KBM-7 (cell line): ENCODE results near the gene AKAP7.
A peak's percentile ranks its signal among the peaks of the same experiment; 100 is the strongest.
"Not testable (repeated sequence)": the region's sequence is repeated elsewhere in the genome, so short reads cannot be mapped to it uniquely, and the experiment has no call there.

ENCODE experiments used
- DNase-seq: peaks from one replicate; pipeline ENCODE4 v3.0.0-alpha.2; 2015
- in situ Hi-C: fragments of 300-500 bp; cut with MboI; formaldehyde crosslinking; loops from 2 replicates; pipeline ENCODE4 v1.14.3; 2020; ENCODE audit warnings: low sequenced_read_pairs, low pct_unique_long_range_greater_than_20kb, mixed read lengths

AKAP7 gene

DNA sequence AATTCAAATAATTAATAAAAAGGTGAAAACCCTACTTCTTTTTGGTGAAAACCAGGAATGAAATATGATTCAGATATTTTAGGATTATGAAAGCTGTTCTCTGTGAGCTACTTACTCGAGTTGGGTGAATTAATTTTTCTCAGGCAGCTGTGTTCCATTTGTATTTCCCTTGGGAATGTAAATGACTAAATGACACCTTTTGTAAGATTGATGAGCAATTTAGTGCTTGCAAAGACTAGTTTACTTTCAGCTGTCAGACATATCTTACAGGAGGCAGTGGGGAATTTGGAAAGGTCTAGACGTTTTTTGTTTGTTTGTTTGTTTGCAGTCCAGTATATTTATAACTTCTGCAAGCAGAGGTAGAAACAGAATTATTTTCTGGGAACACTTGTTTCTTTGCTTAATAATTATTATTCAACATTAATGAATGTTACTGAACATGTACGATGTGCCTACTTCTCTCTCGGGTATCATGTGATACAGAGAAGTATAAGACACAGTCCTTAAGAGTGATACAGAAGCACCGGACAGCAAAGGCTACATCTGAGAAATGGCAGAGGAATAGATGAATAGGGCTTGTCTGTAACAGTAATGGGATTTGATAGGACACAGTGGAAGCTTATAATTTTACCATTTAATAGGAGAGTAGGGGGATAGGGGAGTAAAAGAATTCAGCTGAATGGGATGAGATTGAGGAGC is 91.3 kb downstream of the AKAP7 start:
- in situ Hi-C loops, result no loop called here
- no peak for DNase-seq

DNA sequence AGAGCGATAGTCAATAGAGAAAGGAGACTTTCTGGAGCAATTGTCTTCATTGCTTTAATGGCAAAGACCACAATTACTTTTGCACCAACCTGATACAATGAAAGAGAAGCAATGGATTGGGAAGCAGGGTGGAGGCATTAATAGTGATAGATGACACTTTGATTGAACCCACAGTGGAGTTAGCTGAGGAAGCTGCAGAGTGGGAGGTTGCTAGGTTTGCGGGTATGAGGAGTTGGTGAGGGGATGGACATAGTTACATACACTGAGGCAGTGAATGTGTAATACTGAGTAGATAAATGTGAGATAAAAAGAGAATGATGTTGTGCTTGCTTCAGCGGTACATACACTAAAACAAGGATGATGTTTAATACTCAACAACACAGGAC is 91.9 kb downstream of the AKAP7 start:
- DNase-seq, result no peak
- in situ Hi-C loops, result no loop called here

DNA sequence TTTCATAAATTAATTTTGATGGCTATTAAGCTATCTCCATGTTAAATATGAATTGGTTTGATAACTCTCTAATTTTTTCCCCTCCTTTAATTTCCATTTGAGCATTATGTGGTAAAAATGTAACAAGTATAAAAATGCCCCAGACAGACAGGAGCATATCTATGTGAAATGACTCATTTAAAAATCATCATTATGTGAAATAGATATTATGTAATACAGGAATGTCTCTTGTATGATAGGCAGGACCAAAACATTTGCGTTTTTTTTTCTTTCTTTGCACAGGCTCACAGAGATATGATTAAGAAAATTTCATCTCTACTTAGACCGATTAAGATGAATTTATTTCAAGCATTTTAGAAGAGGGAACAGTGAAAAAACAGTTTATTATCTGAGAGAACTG is 95.8 kb downstream of the AKAP7 start:
- in situ Hi-C loops, result no loop called here
- no peak for DNase-seq

DNA sequence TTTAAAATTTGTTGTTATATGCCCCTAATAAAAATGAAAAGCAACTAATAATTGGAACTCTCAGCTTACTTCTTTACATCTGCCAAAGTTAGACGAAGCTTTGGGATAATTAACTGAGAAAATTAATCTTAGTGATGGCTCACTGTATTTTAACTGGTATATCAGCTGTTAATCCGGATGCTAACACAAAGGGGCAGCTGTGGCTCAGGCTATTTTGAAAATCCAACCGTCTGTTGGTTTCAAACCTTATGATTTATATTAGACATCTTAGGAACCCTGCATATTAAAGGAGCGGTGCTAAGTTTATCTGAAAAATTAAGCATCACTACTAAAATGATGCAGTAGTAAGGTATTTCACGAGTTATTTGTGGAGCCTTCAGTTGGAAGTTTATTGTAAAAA is 96.6 kb downstream of the AKAP7 start:
- DNase-seq, result no peak
- in situ Hi-C loops, result no loop called here

DNA sequence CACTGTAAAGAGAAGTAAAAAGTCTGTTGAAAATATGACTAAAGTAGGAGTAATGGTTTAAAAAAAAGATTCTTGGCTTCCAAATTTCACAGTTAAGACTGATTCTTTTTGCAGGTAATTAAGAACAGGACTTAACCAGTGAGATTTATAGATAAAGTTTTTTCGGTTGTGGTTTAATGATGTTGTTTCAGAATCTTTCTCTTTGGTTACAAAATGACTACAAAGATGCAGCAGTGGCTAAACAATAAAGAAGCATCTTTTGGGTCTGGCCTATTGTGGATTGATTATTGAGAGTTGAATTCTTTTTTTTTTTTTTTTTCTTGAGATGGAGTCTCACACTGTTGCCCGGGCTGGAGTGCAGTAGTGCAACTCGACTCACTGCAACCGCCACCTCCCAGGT is 109.7 kb downstream of the AKAP7 start:
- in situ Hi-C loops, result no loop called here
- no peak for DNase-seq

DNA sequence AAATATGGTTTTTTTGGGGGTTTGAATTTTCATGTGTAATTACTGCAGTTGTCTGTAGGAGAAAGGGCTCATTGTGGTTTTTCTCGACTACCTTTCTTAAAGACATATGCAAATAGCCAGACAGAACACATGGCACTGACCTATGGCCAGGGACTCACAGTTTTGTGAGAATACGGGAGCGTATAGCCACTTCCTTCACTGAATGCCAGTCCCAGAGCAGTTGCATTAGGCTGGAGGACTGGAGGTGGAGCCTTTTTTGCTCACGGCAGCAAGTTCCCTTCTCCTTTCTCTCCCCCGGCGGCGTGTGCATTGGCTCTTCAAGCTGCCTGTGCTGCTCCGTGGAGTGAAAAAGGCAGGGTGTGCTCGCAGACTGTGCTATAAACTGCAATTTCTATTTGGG is 114.9 kb downstream of the AKAP7 start:
- peak; percentile 87 for DNase-seq
- in situ Hi-C loops, result no loop called here

DNA sequence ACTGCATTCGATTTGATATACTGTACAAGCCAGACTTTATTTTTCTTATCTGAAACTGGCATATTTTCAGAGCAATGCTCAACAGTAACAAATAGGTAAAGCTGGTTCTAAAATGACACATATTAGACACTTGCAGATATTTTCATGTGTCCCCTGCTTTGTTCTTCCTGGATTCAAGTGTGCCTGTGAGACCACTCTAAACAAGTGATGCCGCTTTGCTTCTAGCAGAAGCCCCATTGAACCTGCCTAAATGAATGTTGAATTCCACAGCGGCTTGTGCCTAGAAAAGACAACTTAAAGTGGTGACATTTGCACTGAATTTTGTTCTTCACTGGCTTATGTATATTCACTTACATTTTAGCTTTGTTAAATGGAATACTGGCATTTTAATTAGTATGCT is 115.7 kb downstream of the AKAP7 start:
- in situ Hi-C loops, result no loop called here
- DNase-seq, result no peak

DNA sequence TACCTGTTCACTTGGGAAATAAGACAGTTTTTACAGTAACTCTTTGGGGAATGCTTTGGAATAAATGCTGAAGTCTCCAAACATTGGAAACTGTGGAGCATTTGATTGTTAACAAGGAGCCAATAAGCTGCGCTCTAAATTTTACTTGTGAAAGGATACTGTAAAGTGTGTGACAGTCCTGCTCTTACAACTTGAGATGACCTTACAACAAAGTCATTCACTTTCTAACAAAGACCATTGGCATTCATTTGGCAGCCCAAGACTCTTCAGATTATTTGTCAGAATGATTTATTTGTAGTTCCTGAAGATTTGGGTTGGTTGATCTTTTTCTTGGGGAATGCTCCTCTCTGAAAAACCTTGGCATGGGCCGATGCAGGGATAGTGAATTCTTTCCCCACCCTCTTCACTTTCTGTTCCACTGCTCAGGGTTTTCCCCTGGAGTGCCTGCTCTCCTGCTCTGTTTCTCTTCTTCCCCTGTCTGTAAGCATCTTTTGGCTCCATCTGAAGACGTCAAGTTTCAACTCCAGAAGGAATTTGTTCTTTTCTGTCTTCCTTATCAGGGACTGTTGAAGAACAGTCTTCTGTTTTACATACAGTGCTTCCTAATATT is 116.4 kb downstream of the AKAP7 start:
- DNase-seq, result no peak
- in situ Hi-C loops, result no loop called here

DNA sequence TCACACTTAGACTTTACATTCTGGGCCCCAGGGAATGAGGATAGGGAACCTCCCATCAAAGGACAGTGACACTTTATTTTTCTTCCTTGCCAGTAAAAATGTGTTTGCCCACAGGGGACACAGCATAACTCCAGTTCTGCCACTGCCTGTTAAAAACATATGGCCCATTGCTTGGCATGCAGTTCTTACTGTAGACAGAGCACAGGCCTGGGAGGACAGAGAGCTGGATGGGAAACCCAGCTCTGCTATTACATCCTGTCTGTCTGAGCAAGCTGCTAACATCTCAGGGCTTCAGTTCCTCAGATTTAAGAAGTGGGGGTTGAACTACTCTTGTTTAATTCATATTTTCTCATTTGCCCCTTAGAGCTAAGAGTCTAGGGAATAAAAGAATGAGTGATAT is 120.2 kb downstream of the AKAP7 start:
- no peak for DNase-seq
- in situ Hi-C loops, result no loop called here

DNA sequence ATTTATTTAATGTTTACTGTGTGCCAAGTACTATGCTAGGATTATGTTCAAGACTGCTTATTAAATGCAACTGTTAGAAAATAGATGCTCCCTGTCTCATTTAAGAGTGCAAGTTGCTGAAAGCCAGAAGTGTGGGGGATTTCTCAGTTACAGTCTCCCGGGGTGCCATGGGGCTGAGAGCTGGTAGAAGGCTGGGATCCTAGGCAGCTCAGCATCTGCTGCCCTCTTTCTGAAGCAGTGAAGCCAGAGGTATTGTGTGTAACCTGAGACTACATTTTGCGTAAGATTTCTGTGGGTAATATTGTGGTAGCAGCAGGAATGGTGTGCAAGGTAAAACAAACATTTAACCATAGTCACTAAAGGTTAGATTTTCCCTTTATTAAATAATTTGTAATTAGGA is 120.6 kb downstream of the AKAP7 start:
- in situ Hi-C loops, result no loop called here
- DNase-seq, result no peak

DNA sequence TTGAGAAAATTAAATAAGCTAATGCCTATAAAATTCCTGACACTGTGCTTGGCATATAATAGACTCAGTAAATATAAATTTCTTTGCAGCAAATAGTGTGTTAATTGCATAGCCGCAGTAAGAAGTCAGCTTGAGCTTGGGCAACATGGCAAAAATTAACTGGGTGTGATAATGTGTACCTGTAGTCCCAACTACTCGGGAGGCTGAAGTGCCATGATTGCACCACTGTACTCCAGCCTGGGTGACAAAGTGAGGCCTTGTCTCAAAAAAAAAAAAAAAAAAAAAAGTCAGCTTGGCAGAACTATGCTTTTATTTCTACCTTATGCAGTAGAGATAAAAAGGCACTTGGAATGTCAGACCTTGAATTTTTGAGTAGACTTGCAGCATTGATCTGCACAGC is 121.8 kb downstream of the AKAP7 start:
- no peak for DNase-seq
- in situ Hi-C loops, result no loop called here

DNA sequence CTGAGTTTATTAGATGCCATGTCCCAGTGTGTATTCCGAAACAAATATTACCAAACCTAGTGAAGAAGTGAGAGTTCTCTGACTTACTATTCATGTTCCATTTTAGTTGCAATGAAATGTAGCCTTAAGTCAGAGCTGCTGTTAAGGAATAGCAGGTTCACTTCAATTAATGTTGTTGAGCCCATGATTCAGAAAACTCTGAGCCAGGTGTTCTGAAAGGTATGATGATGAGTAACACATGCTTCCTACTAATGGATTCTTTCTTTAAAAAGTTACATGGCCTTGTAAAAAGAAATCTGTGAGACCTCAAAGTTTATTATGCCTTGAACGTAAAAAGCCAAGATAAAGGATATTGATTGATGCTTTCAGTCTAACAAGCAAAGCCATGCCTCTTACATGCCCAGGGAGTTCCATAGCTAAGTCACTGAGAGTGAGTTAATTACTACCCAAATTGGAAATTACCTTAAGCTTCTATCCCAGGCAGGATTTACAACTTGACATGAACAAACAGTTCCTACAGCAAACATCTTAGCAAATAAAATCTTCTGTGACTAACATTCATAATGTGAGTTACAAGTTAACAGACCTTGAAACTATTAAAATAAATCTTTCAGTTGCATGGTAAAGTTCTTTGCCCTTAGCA is 122.9 kb downstream of the AKAP7 start:
- DNase-seq, result no peak
- in situ Hi-C loops, result no loop called here

DNA sequence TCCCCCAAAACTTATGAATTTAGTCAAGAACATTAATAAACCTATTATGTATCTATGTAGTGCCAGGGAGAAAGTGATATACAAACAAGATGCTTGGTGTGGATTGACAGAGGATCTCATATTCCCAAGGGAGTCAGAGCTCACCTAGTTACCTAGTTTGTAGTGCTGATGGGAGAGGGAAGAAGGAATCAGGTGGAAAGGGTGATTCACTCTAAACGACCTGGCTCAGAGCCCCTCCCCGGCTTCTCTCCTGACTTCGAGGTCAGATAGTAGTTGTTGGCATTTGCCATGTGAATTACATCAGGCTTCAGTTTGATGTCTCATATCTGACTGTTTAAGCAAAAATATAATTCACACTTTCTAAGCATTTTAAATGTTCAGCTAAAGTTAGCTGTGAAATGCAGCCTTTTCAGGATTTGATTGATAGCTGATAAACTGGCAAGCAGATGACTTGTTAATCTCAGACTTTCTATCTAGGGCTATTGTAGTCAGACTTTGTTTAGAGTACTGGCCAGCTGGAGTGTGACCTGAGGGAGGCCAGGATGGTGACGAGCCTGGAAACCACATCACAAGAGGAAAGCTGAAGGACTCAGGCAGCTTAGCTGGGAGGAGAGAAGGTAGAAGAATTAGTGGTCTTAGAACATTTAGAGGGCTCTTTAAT is 123.7 kb downstream of the AKAP7 start:
- in situ Hi-C loops, result no loop called here
- no peak for DNase-seq

DNA sequence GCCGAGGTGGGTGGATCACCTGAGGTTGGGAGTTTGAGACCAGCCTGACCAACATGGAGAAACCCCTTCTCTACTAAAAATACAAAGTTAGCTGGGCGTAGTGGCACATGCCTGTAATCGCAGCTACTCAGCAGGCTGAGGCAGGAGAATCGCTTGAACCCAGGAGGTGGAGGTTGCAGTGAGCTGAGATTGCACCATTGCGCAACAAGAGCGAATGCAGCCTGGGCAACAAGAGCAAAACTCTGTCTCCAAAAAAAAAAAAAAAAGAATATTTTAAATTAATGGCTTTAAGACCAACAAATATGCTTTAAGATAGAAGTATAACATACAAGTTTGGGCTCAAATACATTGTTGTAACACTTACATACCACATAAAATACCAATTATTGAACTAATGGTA is 125.7 kb downstream of the AKAP7 start:
- in situ Hi-C loops, result not testable (repeated sequence)

DNA sequence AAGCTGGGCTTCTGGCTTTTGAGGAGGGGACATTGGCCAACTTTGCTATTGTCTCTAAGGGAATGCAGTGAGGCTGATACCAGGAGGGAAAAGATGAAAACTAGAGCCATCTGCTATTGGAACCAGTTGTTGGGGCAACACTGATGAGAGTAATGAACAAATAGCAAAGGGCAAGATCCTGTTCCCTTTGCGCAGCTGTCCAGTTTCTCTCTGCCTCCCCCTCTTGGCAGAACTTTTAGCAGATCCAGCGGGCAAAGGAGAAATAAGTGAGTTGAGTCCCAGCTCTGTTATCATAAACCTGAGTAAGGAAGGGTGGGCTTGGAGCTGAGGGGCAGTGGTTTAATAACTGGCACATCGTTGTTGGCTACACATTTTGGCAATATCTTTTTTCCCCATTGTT is 126.8 kb downstream of the AKAP7 start:
- in situ Hi-C loops, result no loop called here
- no peak for DNase-seq

More for the DNA sequence above, 125.7 kb downstream of the AKAP7 start:
- not testable (repeated sequence) for DNase-seq

DNA sequence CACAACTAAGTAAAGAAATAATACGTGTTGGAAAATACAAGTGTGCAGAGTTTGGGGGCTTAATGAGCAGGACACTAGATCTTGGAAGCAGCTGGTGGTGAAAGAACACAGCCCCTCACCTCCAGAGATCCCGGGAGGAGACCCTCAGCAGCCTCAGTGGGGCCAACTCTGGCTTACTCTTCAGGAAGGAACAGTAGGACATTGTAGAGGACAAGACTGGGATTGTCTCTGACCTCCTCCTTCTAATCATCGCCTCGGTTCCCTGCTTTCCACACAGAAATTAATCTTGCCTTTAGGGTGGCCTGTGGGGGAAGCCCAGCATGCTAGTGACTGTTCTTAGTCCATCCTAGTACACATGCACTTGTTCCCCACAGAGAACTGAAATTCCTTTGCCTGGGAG is 130.7 kb downstream of the AKAP7 start:
- in situ Hi-C loops, result no loop called here
- DNase-seq, result no peak

DNA sequence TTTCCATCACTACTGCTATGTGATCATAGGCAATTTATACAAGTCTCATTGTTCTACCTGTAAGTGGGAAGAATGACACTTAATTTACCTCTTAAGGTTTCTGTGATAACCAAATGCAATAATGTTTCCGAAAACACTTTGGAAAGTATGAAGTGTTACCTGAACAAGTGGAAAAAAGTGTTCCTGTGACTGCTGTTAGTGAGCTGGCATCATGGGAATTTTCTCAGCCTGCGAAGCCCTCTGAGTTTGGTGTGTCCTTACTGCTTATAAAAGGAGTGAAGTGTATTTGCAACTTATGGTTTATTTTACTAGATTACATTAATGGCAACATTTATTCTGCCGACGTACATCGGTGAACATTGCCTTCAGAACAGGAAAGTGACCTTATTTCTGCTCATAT is 133.0 kb downstream of the AKAP7 start:
- DNase-seq, result no peak
- in situ Hi-C loops, result no loop called here

DNA sequence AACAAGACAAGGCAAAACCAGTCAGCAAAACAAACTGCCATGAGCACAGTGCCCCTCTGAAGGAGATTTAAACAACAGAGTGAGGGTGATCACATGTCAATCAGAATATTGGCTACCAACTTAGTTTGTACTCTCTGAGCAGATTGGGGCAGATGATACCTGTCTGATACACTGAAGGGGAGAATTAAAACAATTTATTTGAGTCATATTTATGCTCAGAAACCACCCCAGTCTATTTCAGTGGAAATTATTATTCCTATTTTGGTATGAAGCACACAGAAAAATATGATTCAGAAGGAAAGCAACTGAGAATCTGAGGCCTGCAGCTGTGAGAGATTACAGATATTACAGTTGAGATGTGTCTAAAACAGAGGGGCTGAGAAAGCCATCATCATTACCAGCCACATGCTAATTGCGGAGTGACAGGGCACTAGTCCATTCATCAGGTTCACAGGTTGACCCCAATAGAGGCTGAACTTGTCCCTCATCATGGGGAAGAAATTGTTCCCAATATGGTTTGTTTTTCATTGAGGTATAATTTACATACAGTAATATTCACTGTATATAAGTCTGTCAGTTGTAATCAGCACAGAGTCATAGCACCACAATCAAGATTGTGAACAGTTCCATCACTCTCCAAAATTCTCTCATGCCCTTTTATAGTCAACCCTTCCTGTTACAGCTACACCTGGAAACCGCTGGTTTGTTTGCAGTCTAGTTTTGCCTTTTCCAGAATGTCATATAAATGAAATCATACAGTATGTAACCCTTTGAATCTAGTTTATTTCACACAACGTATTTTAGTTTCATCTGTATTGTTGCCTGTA is 134.5 kb downstream of the AKAP7 start:
- in situ Hi-C loops, result no loop called here

DNA sequence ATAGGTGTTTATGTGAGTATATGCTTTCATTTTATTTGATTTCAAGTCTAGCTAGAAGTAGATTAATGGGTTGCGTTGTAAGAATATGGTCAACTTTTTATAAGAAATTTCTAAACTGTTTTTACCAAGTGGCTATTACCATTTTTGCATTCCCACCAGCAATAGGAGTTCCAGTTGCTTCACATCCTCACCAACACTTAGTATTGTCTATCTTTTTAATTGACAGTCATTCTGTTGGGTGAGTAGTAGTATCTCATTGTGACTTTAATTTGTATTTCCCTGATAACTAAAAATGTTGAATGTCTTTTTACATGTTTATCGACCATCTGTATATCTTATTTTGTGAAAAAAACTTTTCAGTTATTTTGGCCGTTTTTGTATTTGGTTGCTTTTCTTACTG is 135.3 kb downstream of the AKAP7 start:
- in situ Hi-C loops, result no loop called here
- no peak for DNase-seq

More for the DNA sequence above, 134.5 kb downstream of the AKAP7 start:
- DNase-seq, result no peak
